Gastrocnemius medialis (tissue), 4 donors: Measurements from ENCODE around the gene ADARB1. TPM values are rescaled to one million over a fixed set of nuclear protein-coding genes. Genes with fewer than 3 reads are reported as not detected.

Experiments
- ATAC-seq, 2 donors: fragments of 150-250 bp; one replicate each; pipeline ENCODE4 v1.9.1; 2016
- DNase-seq, 2 donors: peaks; one replicate each; pipeline ENCODE4 v3.0.0-alpha.2; 2019
- H3K27ac ChIP-seq, 4 donors: fragments of 200-600 bp; sonication (generic); 1 replicate in 1 of 4; 2 replicates in 3 of 4; pipeline ENCODE4 v1.5.1; 2016 to 2018; ENCODE audit warnings: mild to moderate bottlenecking in 2 of 4, moderate library complexity in 1 of 4
- H3K27me3 ChIP-seq, 3 donors: fragments of 200-600 bp; sonication (generic) in 2 of 3; 1 replicate in 1 of 3; 2 replicates in 2 of 3; pipeline versions ENCODE4 v1.5.1 to v1.6.0; 2016 to 2019; ENCODE audit warnings: mild to moderate bottlenecking in 1 of 3, moderate library complexity in 1 of 3
- H3K36me3 ChIP-seq, 2 donors: fragments of 200-600 bp; sonication (generic) in 1 of 2; one replicate each; pipeline ENCODE4 v1.5.1; 2017 to 2018
- H3K4me1 ChIP-seq, 2 donors: fragments of 200-600 bp; sonication (generic) in 1 of 2; one replicate each; pipeline ENCODE4 v1.5.1; 2016 to 2017; ENCODE audit warnings: mild to moderate bottlenecking in 2 of 2
- H3K4me3 ChIP-seq, 4 donors: fragments of 200-600 bp; sonication (generic) in 3 of 4; 1 replicate in 1 of 4; 2 replicates in 3 of 4; pipeline ENCODE4 v1.5.1; 2016 to 2019; ENCODE audit warnings: mild to moderate bottlenecking in 2 of 4
- H3K9me3 ChIP-seq, 3 donors: fragments of 200-600 bp; sonication (generic) in 2 of 3; 1 replicate in 1 of 3; 2 replicates in 2 of 3; pipeline ENCODE4 v1.5.1; 2016 to 2019
- POLR2A ChIP-seq, 2 donors: fragments of 450-650 bp; IDR thresholded peaks; one replicate each; pipeline ENCODE4 v1.6.1; 2017; ENCODE audit warnings: antibody characterized with exemption in 2 of 2, mild to moderate bottlenecking in 2 of 2, moderate library complexity in 2 of 2
- in situ Hi-C, 4 donors: fragments of 200-750 bp; cut with MboI; loops; one replicate each; pipeline versions ENCODE4 v1.15.0 to v1.8.0; 2017; ENCODE audit warnings: low sequenced_read_pairs in 4 of 4
- intact Hi-C: fragments of 100-400 bp; cut with DNase I; formaldehyde crosslinking; loops from one replicate; pipeline ENCODE4 v1.15.1; 2023; ENCODE audit warnings: low total_unique reads
- total RNA-seq, 4 donors: library from RNA; depleted of rRNA; stranded (reverse); fragments of >200 nt; gene quantifications; one replicate each; pipeline versions ENCODE4 v1.1.0 to v1.2.3, GENCODE V29; 2016
- TF ChIP-seq, protein P1 (sequence below), 5 experiments: fragments of 450-650 bp in 3 of 5; fragments of 200-600 bp in 2 of 5; sonication (generic) in 2 of 5; IDR thresholded peaks in 4 of 5; conservative IDR thresholded peaks in 1 of 5; 1 replicate in 4 of 5; 2 replicates in 1 of 5; pipeline ENCODE4 v1.5.1; 2016 to 2019; ENCODE audit warnings: antibody characterized with exemption in 5 of 5, mild to moderate bottlenecking in 3 of 5, moderate library complexity in 3 of 5

ADARB1 gene
- total RNA-seq, 4 donors from 2014 or later = 5.9 to 11.5 (median 6.9) TPM

DNA sequence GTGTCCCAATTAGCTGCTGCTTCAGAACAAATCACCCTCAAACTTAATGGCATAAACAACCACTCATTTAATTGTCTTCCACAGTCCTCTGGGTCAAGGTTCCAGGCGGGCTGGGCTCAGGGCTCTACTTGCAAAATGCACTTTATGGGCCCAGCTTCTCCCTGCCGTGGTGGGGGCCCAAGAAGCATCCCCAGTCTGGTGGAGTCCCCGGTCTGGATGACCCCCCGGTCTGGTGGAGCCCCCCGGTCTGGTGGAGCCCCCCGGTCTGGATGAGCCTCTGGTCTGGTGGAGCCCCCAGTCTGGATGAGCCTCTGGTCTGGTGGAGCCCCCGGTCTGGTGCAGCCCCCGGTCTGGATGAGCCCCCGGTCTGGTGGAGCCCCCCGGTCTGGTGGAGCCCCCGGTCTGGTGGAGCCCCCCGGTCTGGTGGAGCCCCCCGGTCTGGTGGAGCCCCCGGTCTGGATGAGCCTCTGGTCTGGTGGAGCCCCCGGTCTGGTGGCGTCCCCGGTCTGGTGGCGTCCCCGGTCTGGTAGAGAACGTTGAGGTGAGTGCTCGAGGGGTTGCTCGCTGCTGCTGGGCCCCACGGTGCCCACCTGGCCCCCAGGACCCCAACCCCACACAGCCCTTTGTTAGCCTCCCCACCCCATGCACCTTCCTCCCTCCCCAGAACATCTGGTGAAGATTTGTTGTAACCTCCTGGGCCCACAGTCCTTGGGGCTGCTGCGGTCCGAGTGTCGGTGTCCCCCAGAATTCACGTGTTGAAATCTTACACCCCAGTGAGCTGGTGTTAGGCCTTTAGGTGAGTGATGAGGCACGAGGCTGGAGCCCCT is 179.5 kb downstream of the ADARB1 start:
- DNase-seq (no peak), ATAC-seq (no peak)
- peaks cover 5 to 24% (median 13%) of the 10 kb centered on the region in 3 donors for H3K27me3 ChIP-seq
- H3K36me3 ChIP-seq = no peaks in the 10 kb centered on the region
- H3K4me1 ChIP-seq = peaks cover under 1% of the 10 kb centered on the region in 2 donors
- H3K4me3 ChIP-seq = no peak overlapping the region
- TF ChIP-seq POLR2A (IDR thresholded peaks at IDR 0.05) = no peak
- TF ChIP-seq, protein P1, sequence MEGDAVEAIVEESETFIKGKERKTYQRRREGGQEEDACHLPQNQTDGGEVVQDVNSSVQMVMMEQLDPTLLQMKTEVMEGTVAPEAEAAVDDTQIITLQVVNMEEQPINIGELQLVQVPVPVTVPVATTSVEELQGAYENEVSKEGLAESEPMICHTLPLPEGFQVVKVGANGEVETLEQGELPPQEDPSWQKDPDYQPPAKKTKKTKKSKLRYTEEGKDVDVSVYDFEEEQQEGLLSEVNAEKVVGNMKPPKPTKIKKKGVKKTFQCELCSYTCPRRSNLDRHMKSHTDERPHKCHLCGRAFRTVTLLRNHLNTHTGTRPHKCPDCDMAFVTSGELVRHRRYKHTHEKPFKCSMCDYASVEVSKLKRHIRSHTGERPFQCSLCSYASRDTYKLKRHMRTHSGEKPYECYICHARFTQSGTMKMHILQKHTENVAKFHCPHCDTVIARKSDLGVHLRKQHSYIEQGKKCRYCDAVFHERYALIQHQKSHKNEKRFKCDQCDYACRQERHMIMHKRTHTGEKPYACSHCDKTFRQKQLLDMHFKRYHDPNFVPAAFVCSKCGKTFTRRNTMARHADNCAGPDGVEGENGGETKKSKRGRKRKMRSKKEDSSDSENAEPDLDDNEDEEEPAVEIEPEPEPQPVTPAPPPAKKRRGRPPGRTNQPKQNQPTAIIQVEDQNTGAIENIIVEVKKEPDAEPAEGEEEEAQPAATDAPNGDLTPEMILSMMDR (IDR thresholded peaks at IDR 0.05 in 4 of 5, conservative IDR thresholded peaks at IDR 0.05 in 1 of 5) = no peak
- intact Hi-C loops = no loop called here
- in situ Hi-C loops = no loop called here
- H3K9me3 ChIP-seq = no peaks in the 10 kb centered on the region
- no peak overlapping the region for H3K27ac ChIP-seq

DNA sequence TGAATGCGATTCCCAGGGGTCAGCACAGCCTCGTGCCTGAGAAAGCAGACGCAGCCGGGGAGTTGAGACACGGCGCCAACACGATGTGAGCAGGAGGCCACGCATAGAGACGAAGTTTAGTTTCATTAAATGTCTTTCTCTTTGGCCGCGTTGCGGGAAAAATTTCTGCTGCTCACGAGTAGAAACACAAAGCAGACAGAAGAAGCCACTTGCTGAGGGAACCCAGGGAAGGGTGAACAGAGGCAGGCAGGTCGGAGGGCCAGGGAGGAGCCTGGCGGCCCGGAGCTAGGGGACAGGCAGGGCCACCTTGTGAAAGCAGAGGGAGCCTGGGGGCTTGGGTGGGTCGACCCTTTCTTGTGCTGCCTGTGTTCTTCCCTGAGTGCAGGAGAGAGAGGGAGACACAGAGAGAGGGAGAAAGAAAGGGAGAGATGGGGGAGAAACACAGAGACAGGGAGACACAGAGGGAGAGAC is 180.1 kb downstream of the ADARB1 start:
- in situ Hi-C loops = no loop called here

DNA sequence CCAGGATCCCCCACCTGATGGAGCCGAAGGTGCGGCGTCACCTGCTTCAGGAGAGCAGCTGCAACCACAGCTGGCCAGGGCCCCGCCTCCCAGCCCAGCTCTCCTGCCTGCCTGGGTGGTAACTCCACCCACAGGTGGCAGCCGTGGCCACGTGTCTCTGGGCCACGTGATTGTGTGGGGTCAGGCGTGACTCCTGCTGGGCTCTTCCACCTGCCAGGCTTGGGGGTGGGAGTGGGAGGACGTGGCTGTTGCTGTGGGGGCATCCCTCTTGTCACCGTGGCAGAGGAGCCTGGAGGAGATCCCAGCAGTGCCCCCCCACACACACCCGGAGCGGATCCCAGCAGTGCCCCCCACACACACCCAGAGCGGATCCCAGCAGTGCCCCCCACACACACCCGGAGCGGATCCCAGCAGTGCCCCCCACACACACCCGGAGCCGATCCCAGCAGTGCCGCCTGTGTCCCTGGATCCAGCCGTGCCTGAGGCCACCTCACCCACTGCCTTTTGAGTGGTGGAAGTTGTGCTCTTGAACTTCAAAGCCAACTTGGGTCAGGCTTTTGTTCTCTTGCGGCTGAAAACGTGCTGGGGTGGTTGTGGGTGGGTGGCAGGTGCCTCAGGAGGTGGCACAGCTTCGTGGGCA is 181.1 kb downstream of the ADARB1 start:
- in situ Hi-C loops = no loop called here
- no peaks in the 10 kb centered on the region for H3K36me3 ChIP-seq
- intact Hi-C loops = no loop called here

More for the DNA sequence above, 180.1 kb downstream of the ADARB1 start:
- Histone ChIP-seq H3K4me1 (no peaks in the 10 kb centered on the region), H3K27ac (no peak overlapping the region), H3K27me3 (peaks cover 5 to 24% (median 13%) of the 10 kb centered on the region in 3 donors), H3K36me3 (no peaks in the 10 kb centered on the region), H3K4me3 (no peak overlapping the region), H3K9me3 (no peaks in the 10 kb centered on the region)
- no peak for TF ChIP-seq POLR2A (IDR thresholded peaks at IDR 0.05)
- no peak for ATAC-seq
- DNase-seq = no peak
- intact Hi-C loops = no loop called here

DNA sequence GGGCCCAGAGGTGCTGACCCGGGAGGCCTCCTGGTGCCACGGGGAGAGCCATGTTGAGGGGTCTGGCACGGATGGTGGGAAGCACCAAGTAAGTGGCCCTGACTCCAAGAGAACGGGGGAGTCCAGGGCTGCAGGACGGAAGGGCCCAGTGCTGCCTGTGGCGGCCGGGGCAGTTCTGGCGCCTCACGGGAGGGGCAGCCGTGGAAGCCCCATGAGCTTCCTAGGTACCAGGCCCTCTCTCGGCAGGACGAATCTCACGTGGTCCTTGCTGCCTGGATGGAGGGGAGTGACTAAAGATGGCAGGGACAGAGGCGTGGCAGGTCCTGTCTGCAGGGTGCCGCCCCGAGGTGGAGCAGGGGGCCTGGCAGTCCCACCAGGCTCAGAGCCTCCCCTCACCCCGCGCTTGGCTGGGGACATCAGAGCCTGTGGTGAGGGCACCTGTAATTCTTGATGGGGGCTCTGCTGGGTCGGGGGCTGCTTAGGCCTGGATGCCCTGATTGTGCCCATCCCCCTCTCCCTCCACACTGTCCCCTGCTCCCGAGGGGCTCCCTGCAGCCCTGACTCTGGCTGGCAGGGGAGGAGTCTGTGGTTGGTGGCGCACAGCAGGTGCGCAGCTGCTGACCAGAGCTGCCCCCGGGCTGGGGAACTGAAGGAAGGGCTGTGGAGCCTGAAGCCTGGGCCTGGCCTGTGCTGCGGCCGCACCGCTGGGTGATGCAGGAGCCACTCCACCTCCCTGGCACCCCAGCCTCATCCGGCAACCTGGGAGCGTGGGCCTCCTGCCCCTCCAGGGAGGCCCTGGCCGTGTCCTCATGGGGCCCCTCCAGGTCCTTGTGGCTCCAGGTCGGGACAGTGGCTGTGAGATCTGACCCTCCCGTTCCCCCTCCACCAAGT is 181.9 kb downstream of the ADARB1 start:
- intact Hi-C loops (no loop called here), in situ Hi-C loops (no loop called here)
- H3K27me3 ChIP-seq = peaks cover 5 to 24% (median 13%) of the 10 kb centered on the region in 3 donors
- H3K4me1 ChIP-seq = no peaks in the 10 kb centered on the region
- no peak overlapping the region for H3K27ac ChIP-seq
- TF ChIP-seq, protein P1 (IDR thresholded peaks at IDR 0.05 in 4 of 5, conservative IDR thresholded peaks at IDR 0.05 in 1 of 5) = no peak
- no peak for TF ChIP-seq POLR2A (IDR thresholded peaks at IDR 0.05)
- no peaks in the 10 kb centered on the region for H3K36me3 ChIP-seq
- H3K9me3 ChIP-seq = no peaks in the 10 kb centered on the region
- H3K4me3 ChIP-seq = no peak overlapping the region
- no peak for DNase-seq
- no peak for ATAC-seq

More for the DNA sequence above, 181.1 kb downstream of the ADARB1 start:
- no peak for TF ChIP-seq POLR2A (IDR thresholded peaks at IDR 0.05)
- TF ChIP-seq, protein P1 (IDR thresholded peaks at IDR 0.05 in 4 of 5, conservative IDR thresholded peaks at IDR 0.05 in 1 of 5) = no peak
- H3K4me3 ChIP-seq = no peak overlapping the region
- no peak for DNase-seq
- H3K9me3 ChIP-seq = no peaks in the 10 kb centered on the region
- no peaks in the 10 kb centered on the region for H3K4me1 ChIP-seq
- H3K27ac ChIP-seq = no peak overlapping the region
- H3K27me3 ChIP-seq = peaks cover 5 to 24% (median 13%) of the 10 kb centered on the region in 3 donors
- no peak for ATAC-seq
